Measurements from ENCODE around the gene WFIKKN2. TPM values are rescaled to one million over a fixed set of nuclear protein-coding genes. Genes with fewer than 3 reads are reported as not detected.

WFIKKN2 gene
- total RNA-seq, 4 donors from 2014 or later, result 0.09 to 0.22 (median 0.20) TPM; not detected in 1

DNA sequence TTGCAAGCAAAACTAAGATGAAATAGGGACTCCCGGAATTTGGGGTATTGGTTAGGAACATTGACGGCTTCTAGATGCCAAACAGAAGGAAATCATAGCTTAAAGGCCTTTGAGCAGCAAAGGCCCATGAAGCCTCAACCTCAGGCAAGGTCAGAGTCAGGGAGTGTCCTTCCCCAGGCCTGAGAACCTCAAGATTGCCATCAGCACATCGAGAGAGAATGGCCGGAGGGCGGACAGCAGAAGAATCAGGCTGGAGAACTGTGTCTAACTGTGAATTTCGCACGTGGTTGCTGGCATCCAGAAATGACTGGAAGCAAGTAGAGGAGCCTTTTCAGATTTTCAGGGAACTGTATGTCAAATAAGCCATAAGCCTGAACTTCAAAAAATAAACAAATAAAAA, 43.3 kb upstream of the WFIKKN2 start:
- Histone ChIP-seq H3K9me3 (no peaks in the 10 kb centered on the region), H3K27ac (no peak overlapping the region), H3K27me3 (no peaks in the 10 kb centered on the region), H3K4me3 (no peak overlapping the region), H3K36me3 (no peaks in the 10 kb centered on the region), H3K4me1 (peaks cover 0 to 1% of the 10 kb centered on the region in 2 donors)
- no peak for ATAC-seq
- intact Hi-C loops (cut with DNase I; ENCODE audit: low total_unique reads) (no loop called here), in situ Hi-C loops (cut with MboI; ENCODE audit: low sequenced_read_pairs in 4 of 4) (no loop called here)
- TF ChIP-seq POLR2A (IDR thresholded peaks at IDR 0.05), result no peak
- TF ChIP-seq, protein P1, sequence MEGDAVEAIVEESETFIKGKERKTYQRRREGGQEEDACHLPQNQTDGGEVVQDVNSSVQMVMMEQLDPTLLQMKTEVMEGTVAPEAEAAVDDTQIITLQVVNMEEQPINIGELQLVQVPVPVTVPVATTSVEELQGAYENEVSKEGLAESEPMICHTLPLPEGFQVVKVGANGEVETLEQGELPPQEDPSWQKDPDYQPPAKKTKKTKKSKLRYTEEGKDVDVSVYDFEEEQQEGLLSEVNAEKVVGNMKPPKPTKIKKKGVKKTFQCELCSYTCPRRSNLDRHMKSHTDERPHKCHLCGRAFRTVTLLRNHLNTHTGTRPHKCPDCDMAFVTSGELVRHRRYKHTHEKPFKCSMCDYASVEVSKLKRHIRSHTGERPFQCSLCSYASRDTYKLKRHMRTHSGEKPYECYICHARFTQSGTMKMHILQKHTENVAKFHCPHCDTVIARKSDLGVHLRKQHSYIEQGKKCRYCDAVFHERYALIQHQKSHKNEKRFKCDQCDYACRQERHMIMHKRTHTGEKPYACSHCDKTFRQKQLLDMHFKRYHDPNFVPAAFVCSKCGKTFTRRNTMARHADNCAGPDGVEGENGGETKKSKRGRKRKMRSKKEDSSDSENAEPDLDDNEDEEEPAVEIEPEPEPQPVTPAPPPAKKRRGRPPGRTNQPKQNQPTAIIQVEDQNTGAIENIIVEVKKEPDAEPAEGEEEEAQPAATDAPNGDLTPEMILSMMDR (IDR thresholded peaks at IDR 0.05 in 4 of 5, conservative IDR thresholded peaks at IDR 0.05 in 1 of 5), result no peak
- no peak for DNase-seq

GRCh38 chr17:50793007-50793406, 42.4 kb upstream of the WFIKKN2 start:
- no peak for DNase-seq
- TF ChIP-seq POLR2A (IDR thresholded peaks at IDR 0.05), result no peak
- TF ChIP-seq, protein P1 (IDR thresholded peaks at IDR 0.05 in 4 of 5, conservative IDR thresholded peaks at IDR 0.05 in 1 of 5), result no peak
- H3K4me3 ChIP-seq, result no peak overlapping the region
- H3K4me1 ChIP-seq, result peaks cover 0 to 3% of the 10 kb centered on the region in 2 donors
- H3K36me3 ChIP-seq, result no peaks in the 10 kb centered on the region
- ATAC-seq, result no peak
- intact Hi-C loops (cut with DNase I; ENCODE audit: low total_unique reads) (no loop called here), in situ Hi-C loops (cut with MboI; ENCODE audit: low sequenced_read_pairs in 4 of 4) (no loop called here)
- no peaks in the 10 kb centered on the region for H3K27me3 ChIP-seq
- H3K27ac ChIP-seq, result no peak overlapping the region
- no peaks in the 10 kb centered on the region for H3K9me3 ChIP-seq

- no peaks in the 10 kb centered on the region for H3K27me3 ChIP-seq
- H3K9me3 ChIP-seq, result no peaks in the 10 kb centered on the region
- H3K4me3 ChIP-seq, result no peak overlapping the region
- intact Hi-C loops (cut with DNase I; ENCODE audit: low total_unique reads) (no loop called here), in situ Hi-C loops (cut with MboI; ENCODE audit: low sequenced_read_pairs in 4 of 4) (no loop called here)
- H3K4me1 ChIP-seq, result peaks cover 0 to 3% of the 10 kb centered on the region in 2 donors
- ATAC-seq (no peak), DNase-seq (no peak)
- H3K27ac ChIP-seq, result no peak overlapping the region
- H3K36me3 ChIP-seq, result no peaks in the 10 kb centered on the region
- no peak for TF ChIP-seq POLR2A (IDR thresholded peaks at IDR 0.05)
- TF ChIP-seq, protein P1 (IDR thresholded peaks at IDR 0.05 in 4 of 5, conservative IDR thresholded peaks at IDR 0.05 in 1 of 5), result no peak
These were observed 41.0 kb upstream of the WFIKKN2 start for GRCh38 chr17:50794361-50794760.

- intact Hi-C loops (cut with DNase I; ENCODE audit: low total_unique reads), result no loop called here
- DNase-seq (no peak), ATAC-seq (no peak)
These were observed 38.1 kb upstream of the WFIKKN2 start for GRCh38 chr17:50797135-50797810.

More at GRCh38 chr17:50797135-50797810, 38.1 kb upstream of the WFIKKN2 start:
- H3K4me3 ChIP-seq, result no peak overlapping the region
- H3K4me1 ChIP-seq, result peaks cover 0 to 3% of the 10 kb centered on the region in 2 donors
- H3K36me3 ChIP-seq, result no peaks in the 10 kb centered on the region
- no peaks in the 10 kb centered on the region for H3K27me3 ChIP-seq
- no peak overlapping the region for H3K27ac ChIP-seq
- in situ Hi-C loops (cut with MboI; ENCODE audit: low sequenced_read_pairs in 4 of 4), result no loop called here
- no peaks in the 10 kb centered on the region for H3K9me3 ChIP-seq
- TF ChIP-seq POLR2A (IDR thresholded peaks at IDR 0.05), result no peak
- TF ChIP-seq, protein P1 (IDR thresholded peaks at IDR 0.05 in 4 of 5, conservative IDR thresholded peaks at IDR 0.05 in 1 of 5), result no peak
